ENCODE data around the gene CA7. TPM values are rescaled to one million over a fixed set of nuclear protein-coding genes. Genes with fewer than 3 reads are reported as not detected.

The CA7 gene
- total and polyA plus RNA-seq, 2 donors (not counting 3 experiments of a cell fraction or from before 2014, with no cell fraction given), result not detected

DNA sequence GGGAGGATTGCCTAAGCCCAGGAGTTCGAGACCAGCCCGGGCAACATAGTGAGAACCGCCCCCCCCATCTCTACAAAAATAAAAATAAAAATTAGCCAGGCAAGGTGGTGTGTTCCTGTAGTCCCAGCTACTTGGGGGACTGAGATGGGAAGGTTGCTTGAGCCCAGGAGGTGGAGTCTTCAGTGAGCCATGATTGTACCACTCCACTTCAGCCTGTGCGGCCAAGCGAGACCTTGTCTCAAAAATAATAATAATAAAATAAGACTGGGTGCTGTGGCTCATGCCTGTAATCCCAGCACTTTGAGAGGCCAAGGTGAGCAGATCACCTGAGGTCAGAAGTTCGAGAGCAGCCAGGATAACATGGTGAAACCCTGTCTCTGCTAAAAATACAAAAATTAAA lies 47.6 kb downstream of the CA7 start:
- Histone ChIP-seq H3K4me1 (ENCODE audit: control insufficient read depth, extremely low read depth, insufficient read depth, low read length) (no peaks in the 10 kb centered on the region), H3K9me1 (replicated peaks; ENCODE audit: control insufficient read depth, extremely low read depth, insufficient read depth, low read length) (no peaks in the 10 kb centered on the region), H3K27ac (ENCODE audit: insufficient read depth, low read depth, low read length) (no peak overlapping the region), H3K9me3 (replicated peaks; ENCODE audit: control insufficient read depth, insufficient read depth, low read length) (no peaks in the 10 kb centered on the region), H4K20me1 (replicated peaks; ENCODE audit: control insufficient read depth, extremely low read depth, insufficient read depth, low read length) (peaks cover under 1% of the 10 kb centered on the region), H3K4me2 (ENCODE audit: insufficient read depth, low read length) (no peak overlapping the region), H2AFZ (ENCODE audit: low read depth, low read length) (no peak overlapping the region), H3K79me2 (ENCODE audit: control insufficient read depth, insufficient read depth, low read length) (no peaks in the 10 kb centered on the region), H3K27me3 (ENCODE audit: control insufficient read depth in 2 of 2, insufficient read depth in 2 of 2, low read length in 2 of 2) (no peaks in the 10 kb centered on the region), H3K9ac (replicated peaks; ENCODE audit: extremely low read depth, insufficient read depth, low read length) (no peak overlapping the region), H3K4me3 (replicated peaks in 1 of 3; ENCODE audit: insufficient read depth in 1 of 3, low read depth in 1 of 3, low read length in 3 of 3) (no peak overlapping the region), H3K36me3 (ENCODE audit: control insufficient read depth in 2 of 2, extremely low read depth in 1 of 2, insufficient read depth in 2 of 2, low read length in 2 of 2) (no peaks in the 10 kb centered on the region)
- dilution Hi-C loops (cut with MboI; ENCODE audit: extremely low pct_ligation_motif_present, low sequenced_read_pairs), result no loop called here
- no peak for FAIRE-seq
- intact Hi-C loops (cut with micrococcal nuclease), result loop anchor here (10.0 kb wide), 1 partner anchor 1963 kb away; no protein-coding TSS in a partner anchor
- TF ChIP-seq JUN (IDR thresholded peaks at IDR 0.05; ENCODE audit: borderline replicate concordance, insufficient read depth, insufficient read length, low read depth) (no peak), FOS (IDR thresholded peaks at IDR 0.05; ENCODE audit: borderline replicate concordance, insufficient read depth, low read length) (no peak), EZH2 (IDR thresholded peaks at IDR 0.05; ENCODE audit: borderline replicate concordance, low read depth, low read length, severe bottlenecking) (no peak), POLR2A (IDR thresholded peaks at IDR 0.05; ENCODE audit: low read depth, low read length) (no peak), MYC (IDR thresholded peaks at IDR 0.05; ENCODE audit: low read depth, low read length) (no peak), POLR2AphosphoS5 (IDR thresholded peaks at IDR 0.05; ENCODE audit: insufficient read depth, low read depth, low read length) (no peak), GATA2 (IDR thresholded peaks at IDR 0.05; ENCODE audit: insufficient read depth, insufficient read length, low read depth, low read length) (no peak)
- TF ChIP-seq, protein P1, sequence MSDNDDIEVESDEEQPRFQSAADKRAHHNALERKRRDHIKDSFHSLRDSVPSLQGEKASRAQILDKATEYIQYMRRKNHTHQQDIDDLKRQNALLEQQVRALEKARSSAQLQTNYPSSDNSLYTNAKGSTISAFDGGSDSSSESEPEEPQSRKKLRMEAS (IDR thresholded peaks at IDR 0.05; ENCODE audit: insufficient read depth, insufficient read length), result no peak
- TF ChIP-seq, protein P2, sequence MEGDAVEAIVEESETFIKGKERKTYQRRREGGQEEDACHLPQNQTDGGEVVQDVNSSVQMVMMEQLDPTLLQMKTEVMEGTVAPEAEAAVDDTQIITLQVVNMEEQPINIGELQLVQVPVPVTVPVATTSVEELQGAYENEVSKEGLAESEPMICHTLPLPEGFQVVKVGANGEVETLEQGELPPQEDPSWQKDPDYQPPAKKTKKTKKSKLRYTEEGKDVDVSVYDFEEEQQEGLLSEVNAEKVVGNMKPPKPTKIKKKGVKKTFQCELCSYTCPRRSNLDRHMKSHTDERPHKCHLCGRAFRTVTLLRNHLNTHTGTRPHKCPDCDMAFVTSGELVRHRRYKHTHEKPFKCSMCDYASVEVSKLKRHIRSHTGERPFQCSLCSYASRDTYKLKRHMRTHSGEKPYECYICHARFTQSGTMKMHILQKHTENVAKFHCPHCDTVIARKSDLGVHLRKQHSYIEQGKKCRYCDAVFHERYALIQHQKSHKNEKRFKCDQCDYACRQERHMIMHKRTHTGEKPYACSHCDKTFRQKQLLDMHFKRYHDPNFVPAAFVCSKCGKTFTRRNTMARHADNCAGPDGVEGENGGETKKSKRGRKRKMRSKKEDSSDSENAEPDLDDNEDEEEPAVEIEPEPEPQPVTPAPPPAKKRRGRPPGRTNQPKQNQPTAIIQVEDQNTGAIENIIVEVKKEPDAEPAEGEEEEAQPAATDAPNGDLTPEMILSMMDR (IDR thresholded peaks at IDR 0.05; ENCODE audit: extremely low read depth in 1 of 2, insufficient read depth in 1 of 2, low read depth in 1 of 2, low read length in 2 of 2), result no peak
- ChIA-PET POLR2A (no interaction called here), CTCF (interaction anchor here (1.1 to 5.2 kb wide), 5 partner anchors 11 to 508 kb away, joined by 3 to 72 read pairs (median 6); partner anchors contain the start of genes PDP2 and RRAD)
- DNase-seq (ENCODE audit: low read depth, low spot score), result no peak
- BruUV-seq (replicated peaks), result no TSS peak
